Activated CD4-positive, alpha-beta T cell treated with anti-CD3 and anti-CD28 coated beads, Interleukin-2, amount 50 U/mL, for 48 hours (primary cell): ENCODE results near the gene ABLIM2.
"Not testable (repeated sequence)": the region's sequence is repeated elsewhere in the genome, so short reads cannot be mapped to it uniquely, and the experiment has no call there.

Source experiments
- DNase-seq, 2 experiments: peaks; one replicate each; pipeline ENCODE4 v3.0.0-alpha.2; 2020

The ABLIM2 gene

GRCh38 chr4:7947927-7948326 is 210.7 kb downstream of the ABLIM2 start:
- DNase-seq, result no peak

- DNase-seq, result no peak
These were observed 212.8 kb downstream of the ABLIM2 start for GRCh38 chr4:7945709-7946380.

DNA sequence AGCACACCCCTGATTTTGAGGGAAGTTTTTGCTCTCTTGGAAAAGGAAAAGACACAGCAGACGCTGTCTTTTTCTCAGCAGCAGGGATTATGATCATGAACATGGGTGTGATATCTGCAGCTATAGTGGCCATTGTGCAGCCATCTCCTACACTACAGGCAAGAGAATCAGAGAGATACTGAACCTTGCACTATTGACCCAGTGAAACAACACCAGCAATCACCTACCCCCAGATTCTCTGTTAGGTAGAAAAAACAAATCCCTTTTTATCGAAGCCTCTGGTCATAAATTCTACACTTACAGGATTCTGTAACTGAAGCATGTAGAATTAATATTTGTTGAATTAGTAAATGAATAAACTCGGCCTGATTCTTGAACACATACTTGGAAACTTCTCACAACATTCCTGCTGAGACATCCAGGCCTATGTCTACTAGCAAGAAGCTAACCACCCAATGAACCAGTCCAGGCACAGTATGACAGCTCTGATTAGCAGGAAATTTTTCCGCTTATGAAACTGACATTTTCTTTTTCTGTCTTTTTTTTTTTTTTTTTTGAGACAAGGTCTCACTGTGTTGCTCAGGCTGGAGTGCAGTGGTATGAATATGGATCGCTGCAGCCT is 213.9 kb downstream of the ABLIM2 start:
- DNase-seq, result no peak

GRCh38 chr4:7943688-7944087 is 214.9 kb downstream of the ABLIM2 start:
- not testable (repeated sequence) for DNase-seq

- DNase-seq, result no peak
These were observed 215.4 kb downstream of the ABLIM2 start for GRCh38 chr4:7943211-7943610.

DNA sequence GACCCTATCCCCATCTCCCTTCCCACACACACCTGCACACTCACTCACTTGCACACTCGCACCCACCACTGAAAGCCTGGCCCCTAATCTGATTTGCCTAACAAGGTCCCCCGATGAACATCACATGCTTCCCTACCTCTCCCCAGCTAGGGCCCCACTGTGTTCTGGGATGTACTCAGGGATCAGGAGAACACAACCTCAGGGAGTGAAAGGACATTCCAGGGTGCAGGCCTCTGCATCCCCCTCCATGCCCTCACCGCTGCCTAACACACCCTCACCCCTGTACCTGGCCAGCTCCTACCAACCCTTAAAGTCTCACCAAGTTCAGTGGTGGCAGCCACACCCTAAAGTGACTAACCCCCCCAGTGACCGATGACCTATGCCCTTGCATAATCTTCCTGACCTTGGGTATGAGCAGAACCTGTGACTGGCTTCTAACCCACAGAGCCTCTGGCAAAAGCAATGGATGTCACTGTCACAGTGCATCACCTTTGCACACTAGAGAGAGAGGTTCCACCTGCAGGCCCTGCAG is 216.6 kb downstream of the ABLIM2 start:
- no peak for DNase-seq

- DNase-seq, result no peak
These were observed 217.3 kb downstream of the ABLIM2 start for GRCh38 chr4:7941111-7941964.

DNA sequence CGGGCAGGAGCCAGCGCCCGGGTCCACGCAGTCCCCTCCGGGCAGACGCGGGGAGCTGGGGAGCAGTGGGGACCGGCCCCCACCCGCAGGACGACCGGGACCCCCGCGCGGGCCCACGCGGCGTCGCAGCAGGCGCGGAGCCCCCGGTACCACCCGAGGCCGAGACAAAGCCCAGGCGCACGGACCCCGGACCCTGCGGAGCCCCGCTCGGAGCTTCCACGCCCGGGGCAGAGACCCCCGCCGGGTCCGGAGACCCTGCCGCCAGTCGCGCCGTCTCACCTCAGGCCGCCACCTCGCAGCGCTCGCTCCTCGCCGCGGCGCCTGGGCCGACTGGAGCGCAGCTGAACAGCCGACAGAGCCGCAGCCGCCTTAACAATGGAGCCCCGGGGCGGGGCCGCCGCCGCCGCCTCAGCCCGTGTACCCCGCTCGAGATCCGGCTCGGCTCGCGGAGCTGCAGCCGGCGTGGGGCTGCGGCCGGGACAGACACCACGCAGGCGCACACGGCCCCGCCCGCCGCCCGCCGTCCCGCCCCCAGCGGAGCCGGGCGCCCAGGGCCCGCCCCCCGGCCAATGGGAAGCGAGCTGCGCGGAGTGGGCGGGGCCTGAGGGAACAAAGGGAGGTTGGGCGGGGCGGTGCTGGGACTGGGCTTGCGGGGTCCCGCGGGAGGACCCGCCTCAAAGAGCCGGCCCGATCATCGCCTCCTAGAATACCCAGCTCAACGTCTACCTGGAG is 219.1 kb downstream of the ABLIM2 start, which contains the start of gene AFAP1:
Gene AFAP1, minus strand, starts transcription at position 485 of the 732 bp plus-strand sequence. CDS start 67,783 bp downstream, outside the sequence.
- peak; percentile 87 to 89 for DNase-seq

DNA sequence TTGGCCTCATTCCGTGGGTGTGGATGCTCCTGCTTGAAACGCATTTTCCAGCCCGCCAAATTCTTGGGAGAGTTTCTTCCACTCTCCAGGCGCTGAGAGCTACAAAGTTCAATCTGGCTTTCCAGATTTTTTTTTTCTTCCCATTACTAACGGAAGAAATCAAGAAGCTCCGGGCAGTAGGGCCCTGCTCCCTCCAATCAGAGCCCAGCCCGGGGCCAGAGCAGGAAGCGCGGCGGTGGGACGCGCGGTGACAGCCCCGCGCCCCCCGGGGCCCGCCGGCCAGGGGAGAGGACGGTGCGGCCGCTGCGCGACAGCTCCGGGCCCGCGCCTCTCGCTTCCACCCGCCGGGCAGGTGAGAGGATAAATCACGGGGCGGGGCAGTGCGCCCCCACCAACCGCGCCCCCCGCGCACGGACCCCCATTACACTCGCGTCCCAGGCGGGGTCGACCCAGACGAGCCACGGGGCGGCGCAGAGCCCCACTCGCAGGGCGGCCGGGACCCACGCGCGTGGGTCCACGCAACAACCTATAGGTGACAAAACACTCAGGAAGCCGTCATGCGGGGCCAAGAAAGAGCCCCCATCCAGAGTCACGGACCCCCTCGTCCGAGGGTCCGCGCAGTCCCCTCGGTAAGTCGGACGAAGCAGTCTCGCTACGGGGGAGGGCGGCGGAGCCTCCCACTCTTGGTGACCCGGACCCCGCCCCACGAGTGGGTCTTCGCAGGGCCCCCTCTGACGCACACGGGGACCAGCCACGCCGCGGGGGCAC is 219.8 kb downstream of the ABLIM2 start:
- no peak for DNase-seq

GRCh38 chr4:7938266-7938608 is 220.4 kb downstream of the ABLIM2 start:
- DNase-seq, result no peak

GRCh38 chr4:7937006-7937405 is 221.6 kb downstream of the ABLIM2 start:
- DNase-seq, result no peak

DNA sequence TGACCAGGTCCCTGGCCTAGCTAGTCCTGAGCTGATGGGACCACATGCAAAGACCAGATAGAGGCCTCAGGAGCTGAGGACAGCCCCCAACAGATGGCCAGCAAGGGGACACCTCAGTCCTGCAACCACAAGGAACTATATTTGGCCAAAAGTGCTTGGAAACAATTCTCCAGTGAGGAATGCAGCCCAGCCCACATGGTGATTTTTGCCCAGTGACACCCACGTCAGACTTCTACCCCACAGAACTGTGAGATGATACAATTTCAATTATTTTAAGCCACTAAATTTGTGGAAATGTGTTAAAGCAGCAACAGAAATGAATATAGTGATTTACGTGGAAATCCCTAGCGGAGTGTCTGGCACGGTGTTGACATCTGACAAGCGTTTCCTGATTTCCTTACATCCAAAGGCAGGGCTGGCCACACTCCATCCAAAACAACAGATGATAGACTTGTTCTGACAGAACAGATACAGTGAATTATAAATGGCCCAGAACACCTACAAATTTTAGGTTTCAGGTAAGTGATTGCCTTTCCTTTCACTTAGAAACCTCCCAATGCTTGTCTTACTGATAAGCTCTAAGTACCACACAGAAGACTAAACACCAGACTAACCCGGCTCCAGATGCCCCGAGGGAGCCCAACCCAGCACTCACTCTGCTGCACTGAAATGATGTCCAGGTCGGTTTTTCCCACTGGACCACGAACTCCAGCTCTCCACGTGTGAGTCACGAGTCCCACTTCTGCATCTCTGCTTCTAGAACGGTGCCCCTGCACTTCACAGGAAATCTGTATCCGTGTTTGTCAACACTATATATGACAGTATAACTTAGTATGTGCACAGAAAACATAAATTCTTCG is 224.7 kb downstream of the ABLIM2 start:
- no peak for DNase-seq

GRCh38 chr4:7932287-7932686 is 226.3 kb downstream of the ABLIM2 start:
- no peak for DNase-seq

GRCh38 chr4:7929118-7929951 is 229.3 kb downstream of the ABLIM2 start:
- no peak for DNase-seq

- no peak for DNase-seq
These were observed 229.9 kb downstream of the ABLIM2 start for GRCh38 chr4:7928711-7929110.

DNA sequence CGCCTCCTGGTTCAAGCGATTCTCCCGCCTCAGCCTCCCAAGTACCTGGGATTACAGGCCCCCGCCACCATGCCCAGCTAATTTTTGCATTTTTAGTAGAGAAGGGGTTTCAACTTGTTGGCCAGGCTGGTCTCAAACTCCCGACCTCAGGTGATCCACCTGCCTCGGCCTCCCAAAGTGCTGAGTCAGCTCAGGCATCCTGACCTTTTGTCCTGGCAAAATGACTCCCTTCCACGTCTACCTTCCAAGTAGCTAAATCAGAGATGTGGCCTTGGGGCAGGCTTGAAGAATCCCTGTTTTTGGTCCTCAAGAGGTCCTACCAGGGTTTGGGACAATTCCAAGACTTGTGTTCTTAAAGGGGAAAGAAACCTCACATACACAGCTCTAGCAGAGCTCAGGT is 231.8 kb downstream of the ABLIM2 start:
- DNase-seq, result no peak

- DNase-seq, result no peak
These were observed 234.0 kb downstream of the ABLIM2 start for GRCh38 chr4:7924570-7924969.

GRCh38 chr4:7924163-7924562 is 234.4 kb downstream of the ABLIM2 start:
- DNase-seq, result no peak

- no peak for DNase-seq
These were observed 236.1 kb downstream of the ABLIM2 start for GRCh38 chr4:7922466-7922865.

DNA sequence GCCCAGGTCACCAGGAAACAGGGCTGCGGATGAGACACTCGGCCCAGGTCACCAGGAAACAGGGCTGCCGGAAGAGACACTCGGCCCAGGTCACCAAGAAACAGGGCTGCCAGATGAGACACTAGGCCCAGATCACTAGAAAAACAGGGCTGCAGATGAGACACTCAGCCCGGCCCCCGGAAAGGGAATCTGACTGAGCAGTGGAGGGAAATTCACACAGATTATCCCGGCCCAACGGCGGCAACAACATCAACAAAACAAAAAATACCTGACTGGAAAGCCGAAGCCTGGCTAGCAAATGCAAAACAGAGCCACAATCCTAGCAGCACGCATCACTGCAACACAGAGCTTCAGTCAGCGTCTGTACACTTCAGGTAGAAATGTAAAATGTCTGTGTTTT is 239.6 kb downstream of the ABLIM2 start:
- DNase-seq, result no peak
